Esophagus muscularis mucosa (tissue), 4 donors: Measurements from ENCODE around the gene SYNE4. TPM values are rescaled to one million over a fixed set of nuclear protein-coding genes. Genes with fewer than 3 reads are reported as not detected.
"Not testable (repeated sequence)": the region's sequence is repeated elsewhere in the genome, so short reads cannot be mapped to it uniquely, and the experiment has no call there.

Source experiments
- DNase-seq: peaks from one replicate; pipeline ENCODE4 v3.0.0-alpha.2; 2017; ENCODE audit errors: extremely low spot score
- H3K27ac ChIP-seq, 4 donors: fragments of 200-600 bp; sonication (generic); replicated peaks in 1 of 4; 1 replicate in 3 of 4; 2 replicates in 1 of 4; pipeline ENCODE4 v1.5.1; 2016 to 2019; ENCODE audit warnings: mild to moderate bottlenecking in 1 of 4
- H3K27me3 ChIP-seq, 4 donors: fragments of 200-600 bp; sonication (generic); one replicate each; pipeline versions ENCODE4 v1.5.1 to v1.6.0; 2016 to 2019
- H3K36me3 ChIP-seq, 4 donors: fragments of 200-600 bp; sonication (generic); one replicate each; pipeline ENCODE4 v1.5.1; 2016 to 2019
- H3K4me1 ChIP-seq, 4 donors: fragments of 200-600 bp; sonication (generic); one replicate each; pipeline ENCODE4 v1.5.1; 2016 to 2019
- H3K4me3 ChIP-seq, 4 donors: fragments of 200-600 bp; sonication (generic); 1 replicate in 2 of 4; 2 replicates in 2 of 4; pipeline ENCODE4 v1.5.1; 2016 to 2019; ENCODE audit warnings: mild to moderate bottlenecking in 4 of 4, moderate library complexity in 1 of 4
- H3K9me3 ChIP-seq, 4 donors: fragments of 200-600 bp; sonication (generic); 1 replicate in 3 of 4; 2 replicates in 1 of 4; pipeline ENCODE4 v1.5.1; 2016 to 2019
- CTCF ChIP-seq, 3 experiments: fragments of 200-600 bp in 2 of 3; fragments of 450-650 bp in 1 of 3; sonication (generic) in 2 of 3; IDR thresholded peaks; one replicate each; pipeline ENCODE4 v1.5.1; 2017 to 2019; ENCODE audit warnings: antibody characterized with exemption in 3 of 3, mild to moderate bottlenecking in 2 of 3, moderate library complexity in 1 of 3
- EP300 ChIP-seq: sonication (generic); formaldehyde crosslinking; IDR thresholded peaks from one replicate; pipeline ENCODE4 v1.6.1; 2017; ENCODE audit warnings: antibody characterized with exemption
- POLR2A ChIP-seq: fragments of 450-650 bp; IDR thresholded peaks from one replicate; pipeline ENCODE4 v1.6.1; 2017; ENCODE audit warnings: antibody characterized with exemption, moderate library complexity, mild to moderate bottlenecking, low read depth
- POLR2AphosphoS5 ChIP-seq, 2 donors: sonication (generic); formaldehyde crosslinking; IDR thresholded peaks; one replicate each; pipeline ENCODE4 v1.6.1; 2017; ENCODE audit warnings: antibody characterized with exemption in 2 of 2
- WGBS: methylation state at CpG from one replicate; pipeline ENCODE4 v1.1.5; 2018; 5-methylcytosine and 5-hydroxymethylcytosine counted together
- intact Hi-C: fragments of 100-400 bp; cut with DNase I; formaldehyde crosslinking; loops from one replicate; pipeline ENCODE4 v1.15.1; 2023
- total RNA-seq, 4 donors: library from RNA; depleted of rRNA; stranded (reverse); fragments of >200 nt; gene quantifications; one replicate each; pipeline versions ENCODE4 v1.1.0 to v1.2.1, GENCODE V29; 2016

The SYNE4 gene
- total RNA-seq, 4 donors from 2014 or later = 1.3 TPM; not detected in 3

- Histone ChIP-seq H3K9me3 (no peaks in the 10 kb centered on the region), H3K36me3 (no peaks in the 10 kb centered on the region), H3K27ac (no peak overlapping the region), H3K27me3 (peaks cover 2 to 78% (median 13%) of the 10 kb centered on the region in 4 donors), H3K4me3 (peak overlapping the region; percentile 39 to 56 (median 42)), H3K4me1 (peaks cover 6 to 12% (median 10%) of the 10 kb centered on the region in 4 donors)
- no peak for TF ChIP-seq POLR2AphosphoS5 (IDR thresholded peaks at IDR 0.05)
- no peak for TF ChIP-seq POLR2A
- no peak for TF ChIP-seq EP300
- no peak for TF ChIP-seq CTCF (IDR thresholded peaks at IDR 0.05)
- DNase-seq = no peak
- intact Hi-C loops = no loop called here
- 31% methylated on average over 8 of the region's 8 CpGs for WGBS
Measured at GRCh38 chr19:35987571-35987896, 21.1 kb downstream of the SYNE4 start.

GRCh38 chr19:35986664-35987570 is 21.7 kb downstream of the SYNE4 start:
- Histone ChIP-seq H3K4me3 (peak overlapping the region; percentile 39 to 56 (median 42)), H3K27me3 (peaks cover 2 to 83% (median 13%) of the 10 kb centered on the region in 4 donors), H3K27ac (no peak overlapping the region), H3K4me1 (peaks cover 6 to 12% (median 10%) of the 10 kb centered on the region in 4 donors), H3K9me3 (no peaks in the 10 kb centered on the region), H3K36me3 (no peaks in the 10 kb centered on the region)
- WGBS = 6% methylated on average over 47 of the region's 54 CpGs
- DNase-seq = no peak
- intact Hi-C loops = no loop called here
- no peak for TF ChIP-seq POLR2AphosphoS5 (IDR thresholded peaks at IDR 0.05)
- TF ChIP-seq CTCF (IDR thresholded peaks at IDR 0.05) = no peak
- no peak for TF ChIP-seq EP300
- no peak for TF ChIP-seq POLR2A

GRCh38 chr19:35986111-35986510 is 22.5 kb downstream of the SYNE4 start:
- intact Hi-C loops = no loop called here

GRCh38 chr19:35983177-35983576 is 25.4 kb downstream of the SYNE4 start:
- intact Hi-C loops = no loop called here
- Histone ChIP-seq H3K4me1 (peaks cover 6 to 12% (median 10%) of the 10 kb centered on the region in 4 donors), H3K4me3 (no peak overlapping the region), H3K27ac (no peak overlapping the region), H3K27me3 (peaks cover 2 to 87% (median 13%) of the 10 kb centered on the region in 4 donors), H3K36me3 (no peaks in the 10 kb centered on the region), H3K9me3 (no peaks in the 10 kb centered on the region)
- DNase-seq = no peak
- TF ChIP-seq CTCF (IDR thresholded peaks at IDR 0.05) (no peak), POLR2A (no peak), POLR2AphosphoS5 (IDR thresholded peaks at IDR 0.05) (no peak), EP300 (no peak)
- WGBS = 71% methylated on average over 8 of the region's 8 CpGs

More at GRCh38 chr19:35986111-35986510, 22.5 kb downstream of the SYNE4 start:
- H3K4me1 ChIP-seq = peaks cover 6 to 12% (median 10%) of the 10 kb centered on the region in 4 donors
- H3K36me3 ChIP-seq = no peaks in the 10 kb centered on the region
- H3K9me3 ChIP-seq = no peaks in the 10 kb centered on the region
- no peak for DNase-seq
- H3K4me3 ChIP-seq = no peak overlapping the region
- no peak for TF ChIP-seq POLR2AphosphoS5 (IDR thresholded peaks at IDR 0.05)
- TF ChIP-seq EP300 = no peak
- no peak for TF ChIP-seq CTCF (IDR thresholded peaks at IDR 0.05)
- TF ChIP-seq POLR2A = no peak
- no peak overlapping the region for H3K27ac ChIP-seq
- 96% methylated on average over 4 of the region's 5 CpGs for WGBS
- H3K27me3 ChIP-seq = peaks cover 2 to 88% (median 13%) of the 10 kb centered on the region in 4 donors

GRCh38 chr19:35980997-35981396 is 27.6 kb downstream of the SYNE4 start:
- H3K4me1 ChIP-seq, H3K4me3 ChIP-seq, H3K36me3 ChIP-seq, intact Hi-C loops, H3K9me3 ChIP-seq, H3K27ac ChIP-seq, DNase-seq: not testable (repeated sequence)
- WGBS = 75% methylated on average over 4 of the region's 4 CpGs
- peaks cover 0 to 86% (median 2%) of the 10 kb centered on the region in 4 donors for H3K27me3 ChIP-seq
